GM12874 (cell line): ENCODE measurements around the gene RNF150.

Experiments
- TF ChIP-seq, protein P1 (sequence below): IDR thresholded peaks from 2 replicates; pipeline ENCODE4 v1.5.1; 2011; ENCODE audit warnings: low read depth, mild to moderate bottlenecking, control low read depth, low read length, moderate library complexity; ENCODE audit not compliant: insufficient read depth

Gene RNF150

DNA sequence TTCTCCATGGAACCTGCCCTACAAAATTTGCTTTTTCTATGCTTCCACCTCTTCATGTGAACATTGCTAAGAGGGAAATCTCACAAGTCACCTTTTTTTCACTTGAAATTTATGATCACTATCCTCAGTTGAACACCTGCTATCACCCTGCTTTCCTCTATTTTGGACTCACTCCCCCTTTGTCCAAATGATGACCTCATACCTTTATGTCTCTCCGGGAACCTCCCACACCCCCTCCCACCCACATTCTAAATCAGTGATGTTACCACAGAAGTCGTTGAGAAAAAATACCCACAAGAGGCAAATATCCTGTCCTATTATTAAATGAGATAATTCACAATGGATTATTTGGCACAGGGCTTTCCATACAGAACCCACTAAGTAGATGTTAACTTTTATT lies 156.5 kb downstream of the RNF150 start:
- TF ChIP-seq, protein P1, sequence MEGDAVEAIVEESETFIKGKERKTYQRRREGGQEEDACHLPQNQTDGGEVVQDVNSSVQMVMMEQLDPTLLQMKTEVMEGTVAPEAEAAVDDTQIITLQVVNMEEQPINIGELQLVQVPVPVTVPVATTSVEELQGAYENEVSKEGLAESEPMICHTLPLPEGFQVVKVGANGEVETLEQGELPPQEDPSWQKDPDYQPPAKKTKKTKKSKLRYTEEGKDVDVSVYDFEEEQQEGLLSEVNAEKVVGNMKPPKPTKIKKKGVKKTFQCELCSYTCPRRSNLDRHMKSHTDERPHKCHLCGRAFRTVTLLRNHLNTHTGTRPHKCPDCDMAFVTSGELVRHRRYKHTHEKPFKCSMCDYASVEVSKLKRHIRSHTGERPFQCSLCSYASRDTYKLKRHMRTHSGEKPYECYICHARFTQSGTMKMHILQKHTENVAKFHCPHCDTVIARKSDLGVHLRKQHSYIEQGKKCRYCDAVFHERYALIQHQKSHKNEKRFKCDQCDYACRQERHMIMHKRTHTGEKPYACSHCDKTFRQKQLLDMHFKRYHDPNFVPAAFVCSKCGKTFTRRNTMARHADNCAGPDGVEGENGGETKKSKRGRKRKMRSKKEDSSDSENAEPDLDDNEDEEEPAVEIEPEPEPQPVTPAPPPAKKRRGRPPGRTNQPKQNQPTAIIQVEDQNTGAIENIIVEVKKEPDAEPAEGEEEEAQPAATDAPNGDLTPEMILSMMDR, result no peak

DNA sequence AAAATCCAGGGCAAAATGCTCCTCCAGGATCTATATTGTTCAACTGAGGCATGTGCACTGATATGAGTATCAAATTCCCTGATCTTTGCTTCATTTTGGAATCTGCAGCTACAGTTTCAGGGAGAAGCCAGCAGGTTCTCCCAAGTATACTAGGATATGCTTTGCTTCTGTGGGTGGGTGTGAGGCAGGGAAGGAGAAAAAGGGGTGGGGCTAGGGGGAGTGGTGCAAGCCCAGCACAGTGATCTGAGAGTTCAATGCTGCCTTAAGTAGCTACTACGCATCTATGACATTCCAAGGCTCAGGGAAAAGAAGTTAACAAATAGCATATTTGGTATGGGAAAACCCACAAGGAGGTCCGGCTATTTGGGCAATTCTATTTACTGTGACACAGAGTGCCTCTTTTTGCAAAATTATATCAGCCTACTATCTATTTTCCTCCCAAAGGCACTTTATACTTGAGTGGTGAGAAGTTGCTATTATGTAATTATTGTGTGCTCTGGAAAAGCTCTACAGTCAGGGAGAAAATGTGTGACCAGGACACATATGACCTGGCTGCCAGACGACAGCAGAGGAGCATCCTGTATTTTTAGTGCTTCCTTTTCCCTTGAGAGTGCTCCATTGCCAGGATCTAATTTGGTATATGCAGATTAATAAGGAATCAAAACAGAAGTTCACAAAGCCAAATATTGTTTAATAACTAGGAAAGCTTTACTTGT lies 162.0 kb downstream of the RNF150 start:
- TF ChIP-seq, protein P1, result no peak

DNA sequence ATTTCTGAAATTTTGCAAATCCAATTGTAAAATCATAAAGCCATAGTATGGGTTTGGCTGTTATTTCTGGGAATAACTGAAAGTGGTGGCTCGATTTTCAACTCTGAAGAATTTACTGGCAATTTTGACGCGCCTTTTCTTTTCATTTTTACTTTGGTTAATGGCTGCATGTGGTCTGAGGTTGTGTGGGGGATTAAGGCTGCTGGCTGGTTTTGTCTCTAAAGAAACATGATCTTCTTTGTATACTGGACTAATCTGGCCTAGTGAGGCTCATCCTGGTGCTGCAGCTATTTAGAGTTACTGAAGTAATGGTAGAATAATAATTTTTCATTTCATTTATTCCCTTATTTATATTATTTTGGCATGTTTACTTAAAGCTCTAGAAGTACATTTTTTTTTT lies 164.0 kb downstream of the RNF150 start:
- TF ChIP-seq, protein P1, result no peak

DNA sequence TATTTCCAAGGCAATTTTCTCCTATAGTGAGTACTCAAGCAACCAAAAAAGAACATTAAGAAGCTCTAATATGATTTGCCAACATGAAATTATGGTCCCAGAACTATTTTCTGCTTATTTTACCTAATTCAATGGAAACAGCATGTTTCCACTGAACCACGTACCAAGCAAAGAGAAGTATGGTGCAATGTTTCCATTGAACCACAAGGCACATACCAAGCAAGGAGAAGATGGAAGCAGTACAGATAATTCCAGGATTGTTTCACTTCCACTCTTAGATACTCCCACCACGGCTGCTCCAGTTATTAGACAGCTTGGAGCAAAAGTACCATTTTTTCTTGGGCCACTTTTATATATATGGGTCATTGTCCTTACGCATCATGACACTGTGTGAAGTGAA lies 164.9 kb downstream of the RNF150 start:
- TF ChIP-seq, protein P1, result no peak

DNA sequence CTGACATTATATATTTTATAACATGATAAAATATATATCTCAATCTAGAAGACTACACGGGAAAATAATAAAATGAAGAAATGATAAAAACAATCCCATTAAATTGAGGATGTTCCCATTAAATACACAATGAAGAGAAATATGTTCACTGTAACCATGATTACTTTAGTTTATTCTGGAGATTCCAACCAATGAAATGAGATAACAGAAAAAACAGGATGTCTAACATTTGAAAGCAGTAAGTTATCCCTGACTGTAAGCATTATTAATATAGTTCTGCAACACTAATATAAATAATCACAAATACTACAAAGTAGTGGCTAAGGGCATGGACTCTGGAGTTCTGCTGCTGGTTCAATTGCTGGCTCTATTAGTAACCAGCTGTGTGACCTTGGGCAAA lies 169.4 kb downstream of the RNF150 start:
- TF ChIP-seq, protein P1, result no peak

DNA sequence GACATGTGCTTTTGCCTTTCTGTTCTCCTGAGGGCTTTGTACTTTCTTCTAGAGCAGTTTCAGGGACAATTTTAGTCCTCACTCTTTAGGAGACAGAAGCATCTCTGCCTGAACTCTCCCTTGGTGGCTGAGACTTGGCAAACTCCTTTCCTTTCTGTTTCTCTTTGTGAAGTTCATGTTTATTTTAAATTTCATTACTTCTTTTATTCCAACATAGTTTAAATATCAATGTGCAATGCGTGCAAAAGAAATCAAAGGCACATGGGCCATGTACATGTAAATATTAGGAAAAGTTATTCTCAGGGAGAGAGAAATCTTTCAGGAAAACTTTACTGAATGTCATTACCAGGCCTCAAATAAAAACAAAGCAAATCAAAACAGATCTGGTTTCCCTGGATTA lies 177.6 kb downstream of the RNF150 start:
- TF ChIP-seq, protein P1, result no peak

DNA sequence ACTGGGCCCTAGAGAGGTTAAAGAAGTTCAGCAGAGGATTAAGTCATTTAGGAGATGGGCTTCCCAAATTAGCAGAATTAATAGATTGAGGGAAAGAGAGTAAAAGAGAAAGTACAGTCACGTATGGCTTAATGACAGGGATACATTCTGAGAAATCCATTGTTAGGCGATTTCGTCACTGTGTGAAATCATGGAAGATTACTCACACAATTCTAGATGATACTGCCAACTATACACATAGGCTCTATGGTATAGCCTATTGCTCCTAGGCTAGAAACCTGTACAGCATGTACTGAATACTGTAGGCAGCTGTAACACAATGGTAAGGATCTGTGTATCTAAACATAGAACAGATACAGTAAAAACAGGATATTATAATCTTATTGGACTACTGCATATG lies 180.6 kb downstream of the RNF150 start:
- TF ChIP-seq, protein P1, result no peak

DNA sequence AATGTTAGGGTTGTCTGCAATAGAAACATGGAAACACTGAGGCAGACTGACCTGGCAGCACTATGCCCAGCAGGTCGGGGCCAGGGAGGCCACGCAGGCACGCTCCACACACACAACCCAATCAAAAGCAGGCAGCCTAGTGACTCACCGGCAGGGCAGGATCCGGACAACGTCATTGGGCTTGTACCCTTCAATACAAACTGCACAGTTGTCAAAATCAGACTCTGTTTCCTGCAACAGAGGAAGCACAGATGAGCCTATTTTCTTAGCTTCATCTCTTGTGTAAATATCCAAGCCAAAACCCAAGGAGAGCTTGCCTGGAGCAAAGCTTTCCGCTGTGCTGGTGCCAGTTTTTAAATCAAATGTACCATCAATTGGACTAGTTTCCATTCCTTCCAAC lies 185.8 kb downstream of the RNF150 start:
- TF ChIP-seq, protein P1, result no peak
